Stimulated activated CD8-positive, alpha-beta memory T cell treated with anti-CD3 and anti-CD28 coated beads, Interleukin-12 subunit alpha, Interleukin-12 subunit beta, amount 100 ng/mL, for 4 hours (primary cell): ENCODE data around the gene GREM1.

ENCODE experiments used
- DNase-seq: peaks from one replicate; pipeline ENCODE4 v3.0.0-alpha.2; 2020; ENCODE audit warnings: low read depth

The GREM1 gene

DNA sequence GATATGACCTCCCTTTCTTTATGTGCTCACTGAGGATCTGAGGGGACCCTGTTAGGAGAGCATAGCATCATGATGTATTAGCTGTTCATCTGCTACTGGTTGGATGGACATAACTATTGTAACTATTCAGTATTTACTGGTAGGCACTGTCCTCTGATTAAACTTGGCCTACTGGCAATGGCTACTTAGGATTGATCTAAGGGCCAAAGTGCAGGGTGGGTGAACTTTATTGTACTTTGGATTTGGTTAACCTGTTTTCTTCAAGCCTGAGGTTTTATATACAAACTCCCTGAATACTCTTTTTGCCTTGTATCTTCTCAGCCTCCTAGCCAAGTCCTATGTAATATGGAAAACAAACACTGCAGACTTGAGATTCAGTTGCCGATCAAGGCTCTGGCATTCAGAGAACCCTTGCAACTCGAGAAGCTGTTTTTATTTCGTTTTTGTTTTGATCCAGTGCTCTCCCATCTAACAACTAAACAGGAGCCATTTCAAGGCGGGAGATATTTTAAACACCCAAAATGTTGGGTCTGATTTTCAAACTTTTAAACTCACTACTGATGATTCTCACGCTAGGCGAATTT lies 14.9 kb downstream of the GREM1 start:
- DNase-seq: no peak

GRCh38 chr15:32733281-32733680 lies 15.5 kb downstream of the GREM1 start:
- no peak for DNase-seq

DNA sequence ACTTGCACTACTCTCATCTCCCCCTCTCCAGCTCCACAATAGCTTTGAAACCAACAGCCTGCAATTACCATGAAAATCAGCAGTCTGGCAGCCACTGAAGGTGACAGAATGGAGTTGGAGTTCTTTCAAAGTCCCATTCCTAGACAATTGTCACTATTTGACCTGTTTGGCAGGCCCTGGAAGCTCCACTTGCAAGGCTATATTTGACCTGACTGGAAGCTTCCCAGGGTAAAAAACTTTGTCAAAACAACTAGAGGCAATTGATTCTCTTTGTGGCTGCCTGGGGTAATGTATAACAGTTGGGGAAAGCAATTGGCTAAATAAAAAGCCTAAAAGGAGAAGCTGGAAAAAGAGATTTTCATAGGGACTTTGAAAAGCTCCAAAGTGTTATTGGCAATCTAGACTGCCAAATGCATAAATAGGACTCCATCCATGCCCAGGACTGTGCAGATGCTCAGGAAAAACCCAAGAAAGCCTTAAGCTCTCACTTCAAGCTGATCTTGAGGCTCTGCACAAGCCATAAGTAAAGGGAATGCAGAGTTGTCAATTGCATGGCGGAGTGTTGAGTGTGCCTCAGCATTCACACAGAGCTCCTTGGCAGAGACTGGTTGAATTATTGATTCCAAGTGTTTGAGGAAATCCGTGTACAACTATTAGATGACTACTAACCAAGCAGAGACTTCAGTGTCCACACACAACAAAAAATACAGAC lies 18.3 kb downstream of the GREM1 start:
- no peak for DNase-seq

- DNase-seq: no peak
Observed at GRCh38 chr15:32736701-32737061, 18.9 kb downstream of the GREM1 start.

DNA sequence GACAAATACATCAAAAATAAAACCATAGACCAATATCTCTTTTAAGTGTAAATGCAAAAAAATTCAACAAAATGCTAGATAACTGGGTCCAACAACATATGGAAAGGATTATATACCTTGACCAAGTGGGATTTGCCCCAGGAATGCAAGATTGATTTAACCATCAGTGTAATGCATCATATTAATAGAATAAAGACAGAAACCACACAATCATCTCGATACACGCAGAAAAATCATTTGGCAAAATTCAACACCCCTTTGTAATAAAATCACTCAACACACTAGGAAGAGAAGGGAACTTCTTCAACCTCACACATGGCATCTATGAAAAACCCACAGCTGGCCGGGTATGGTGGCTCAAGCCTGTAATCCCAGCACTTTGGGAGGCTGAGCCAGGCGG lies 19.5 kb downstream of the GREM1 start:
- no peak for DNase-seq

DNA sequence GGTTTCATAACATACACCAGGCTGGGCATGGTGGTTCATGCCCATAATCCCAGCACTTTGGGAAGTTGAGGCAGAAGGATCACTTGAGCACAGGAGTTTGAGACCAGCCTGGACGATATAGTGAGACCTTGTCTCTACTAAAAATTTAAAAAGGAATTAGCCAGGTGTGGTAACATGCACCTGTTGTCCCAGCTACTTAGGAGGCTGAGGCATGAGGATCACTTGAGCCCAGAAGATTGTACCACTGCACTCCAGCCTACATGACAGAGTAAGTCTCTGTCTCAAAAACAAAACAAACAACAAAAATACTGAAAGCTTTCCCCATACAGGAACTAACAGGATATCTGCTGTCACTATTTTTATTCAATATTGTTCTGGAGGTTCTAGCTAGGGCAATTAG lies 20.9 kb downstream of the GREM1 start:
- DNase-seq: no peak

DNA sequence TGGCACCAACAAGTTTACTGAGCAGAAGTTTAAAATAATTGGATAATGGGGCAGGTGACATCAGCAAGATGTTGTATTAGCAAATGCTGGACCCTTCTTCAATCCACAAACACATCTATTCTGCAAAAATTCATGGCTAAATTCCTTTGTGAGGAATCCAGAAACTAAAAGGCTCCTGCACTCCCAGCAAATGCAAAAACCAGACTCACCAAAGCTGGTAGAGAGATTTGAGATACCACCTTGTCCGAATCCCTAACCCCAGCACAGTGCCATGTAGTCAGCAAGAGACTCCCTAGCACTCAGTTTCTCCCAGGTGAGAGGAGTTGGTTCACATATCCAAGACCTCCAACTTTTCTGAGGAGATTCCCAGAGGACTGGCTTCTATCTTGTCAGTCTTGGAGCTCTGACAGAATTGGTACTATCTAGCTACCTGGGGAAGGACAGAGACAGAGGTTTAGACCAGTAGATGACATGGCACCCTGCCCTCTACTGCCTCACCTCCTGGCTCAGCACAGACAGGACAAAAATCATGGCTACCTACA lies 21.8 kb downstream of the GREM1 start:
- DNase-seq: no peak

DNA sequence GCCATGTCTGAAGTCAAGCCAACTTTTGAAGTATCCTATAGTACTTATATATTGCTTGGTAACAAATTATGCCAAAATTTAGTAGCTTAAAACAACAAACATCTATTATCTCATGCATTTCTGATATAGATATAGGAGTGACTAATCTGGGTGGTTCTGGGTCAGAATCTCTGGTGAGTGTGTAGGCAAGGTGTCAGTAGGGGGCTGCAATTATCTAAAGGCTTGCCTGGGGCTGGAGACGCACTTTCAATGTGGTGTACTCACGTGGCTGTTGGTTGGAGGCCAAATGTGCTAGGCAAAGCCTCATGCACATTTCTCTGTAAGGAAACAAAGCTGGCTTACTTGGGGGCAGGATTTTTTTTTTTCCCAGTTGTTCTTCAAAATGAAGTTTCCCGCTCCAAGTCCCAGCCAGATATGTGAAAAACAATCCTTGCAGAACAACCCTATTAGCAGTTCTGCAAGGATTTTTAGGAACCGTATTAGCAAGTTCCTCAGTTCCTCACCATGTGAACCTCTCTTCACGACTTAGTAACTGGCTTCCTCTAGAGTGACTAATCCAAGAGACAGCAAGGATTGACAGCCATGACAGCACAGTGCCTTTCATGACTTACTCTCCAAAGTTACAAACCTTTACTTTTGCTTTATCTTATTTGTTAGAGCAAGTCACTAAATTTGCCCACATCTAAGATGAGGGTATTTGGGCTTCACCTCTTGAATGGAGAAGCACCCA lies 25.8 kb downstream of the GREM1 start:
- no peak for DNase-seq

GRCh38 chr15:32746116-32746857 lies 28.5 kb downstream of the GREM1 start:
- DNase-seq: no peak

- DNase-seq: no peak
Observed at GRCh38 chr15:32747921-32748342, 30.1 kb downstream of the GREM1 start.

DNA sequence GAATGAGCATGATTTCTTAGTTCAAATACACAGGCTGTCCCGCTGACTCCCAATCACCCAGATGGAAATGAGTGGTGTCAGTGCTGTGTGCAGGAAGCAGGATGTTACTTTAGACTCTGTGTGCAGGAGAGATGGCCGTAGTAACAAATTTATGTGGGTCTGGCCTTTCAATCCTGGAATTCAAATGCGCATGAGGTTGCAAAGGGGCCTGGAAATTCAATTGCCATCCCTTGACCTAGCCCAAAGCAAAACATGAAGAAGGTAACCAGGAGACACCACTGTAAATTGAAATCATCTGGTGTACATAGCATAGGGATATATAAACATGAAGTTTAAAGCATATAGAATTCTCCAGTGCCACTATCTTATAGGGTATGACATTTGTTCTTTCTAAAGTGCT lies 33.2 kb downstream of the GREM1 start:
- no peak for DNase-seq

DNA sequence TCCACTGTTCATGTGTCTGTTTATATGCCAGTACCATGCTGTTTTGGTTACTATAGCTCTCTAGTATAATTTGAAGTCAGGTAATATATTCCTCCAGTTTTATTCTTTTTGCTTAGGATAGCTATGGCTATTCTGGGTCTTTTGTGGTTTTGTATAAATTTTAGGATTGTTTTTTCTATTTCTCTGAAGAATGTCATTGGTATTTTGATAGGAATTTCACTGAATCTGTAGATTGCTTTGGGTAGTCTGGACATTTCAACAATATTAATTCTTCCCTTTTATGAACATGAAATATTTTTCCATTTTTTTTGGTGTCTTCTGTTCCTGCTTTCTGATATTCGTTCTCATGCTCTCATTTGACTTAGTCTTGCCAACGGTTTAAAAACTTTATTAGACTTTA lies 39.6 kb downstream of the GREM1 start:
- DNase-seq: no peak

DNA sequence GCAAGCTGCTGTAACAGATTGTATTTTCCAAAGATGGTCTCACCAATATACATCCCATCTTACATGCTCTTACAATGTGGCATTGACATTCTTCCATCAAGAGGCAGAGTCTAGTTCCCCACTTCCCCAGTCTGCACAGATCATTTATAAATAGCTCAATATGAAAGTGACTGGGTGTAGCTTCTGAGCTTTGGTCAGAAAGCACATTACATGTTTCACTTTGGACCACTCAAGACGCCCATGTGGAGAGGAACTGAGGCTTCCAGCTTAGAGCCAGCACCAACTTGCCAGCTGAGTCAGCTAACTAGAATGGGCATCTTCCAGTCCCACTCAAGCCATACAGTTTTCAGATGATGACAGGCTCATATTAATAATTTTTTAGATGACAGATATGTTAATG lies 45.5 kb downstream of the GREM1 start:
- DNase-seq: no peak

DNA sequence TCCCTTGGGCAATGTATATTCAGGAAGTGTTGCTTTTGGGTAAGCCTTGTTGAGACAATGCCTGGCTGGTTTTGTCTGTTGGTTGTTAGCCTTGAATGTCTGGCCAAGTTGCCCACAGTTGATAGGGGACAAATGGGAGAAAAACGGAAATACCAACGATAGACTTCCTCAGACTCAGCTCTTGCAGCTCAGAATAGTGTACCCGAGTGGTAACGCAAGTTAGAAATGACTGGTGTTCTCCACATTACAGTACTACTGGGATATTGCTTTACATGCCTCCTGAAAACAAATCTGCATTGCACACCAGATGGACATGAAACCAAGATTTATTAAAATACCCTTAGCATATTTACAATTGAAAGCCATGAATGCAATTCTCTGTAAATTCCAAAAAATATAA lies 47.4 kb downstream of the GREM1 start:
- no peak for DNase-seq

DNA sequence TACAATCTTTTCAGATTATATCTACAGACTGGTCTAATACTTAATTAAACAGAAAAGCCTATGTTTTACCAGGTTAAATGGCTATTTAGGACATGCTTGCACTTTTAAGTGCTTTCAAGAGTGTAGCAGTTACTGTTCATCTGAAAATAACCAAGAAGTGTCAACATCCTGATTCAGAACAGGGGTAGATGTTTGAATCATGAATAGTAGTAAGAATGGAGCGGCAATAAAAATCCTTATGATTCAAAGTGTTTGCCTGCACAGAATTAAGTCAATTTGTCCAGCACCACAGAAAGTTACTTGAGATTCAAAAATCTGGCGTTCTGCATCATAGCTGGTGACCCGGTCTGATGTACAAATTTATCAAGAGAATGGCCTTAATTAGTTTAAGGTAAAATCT lies 48.3 kb downstream of the GREM1 start:
- no peak for DNase-seq

- no peak for DNase-seq
Observed at GRCh38 chr15:32767236-32767635, 49.4 kb downstream of the GREM1 start.

- DNase-seq: no peak
Observed at GRCh38 chr15:32774022-32774421, 56.2 kb downstream of the GREM1 start.

DNA sequence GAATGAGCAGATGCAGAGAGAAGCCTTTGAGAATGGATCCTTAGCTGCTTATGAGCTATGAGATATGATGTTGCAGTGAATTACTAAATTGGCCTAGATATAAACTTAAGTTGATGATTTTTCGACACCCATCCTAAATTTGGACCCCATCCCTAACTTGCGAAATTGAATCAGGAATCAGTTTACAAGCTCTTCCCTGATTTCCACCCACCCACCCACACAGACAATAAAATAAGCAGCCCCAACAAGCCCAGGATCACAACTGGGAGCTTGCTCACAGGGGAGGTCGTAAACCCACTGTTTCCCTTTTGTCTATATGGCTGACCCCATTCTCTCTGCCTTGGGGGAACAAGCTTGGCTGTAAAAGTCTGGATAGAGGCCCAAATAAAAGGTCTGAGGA lies 57.3 kb downstream of the GREM1 start:
- no peak for DNase-seq

DNA sequence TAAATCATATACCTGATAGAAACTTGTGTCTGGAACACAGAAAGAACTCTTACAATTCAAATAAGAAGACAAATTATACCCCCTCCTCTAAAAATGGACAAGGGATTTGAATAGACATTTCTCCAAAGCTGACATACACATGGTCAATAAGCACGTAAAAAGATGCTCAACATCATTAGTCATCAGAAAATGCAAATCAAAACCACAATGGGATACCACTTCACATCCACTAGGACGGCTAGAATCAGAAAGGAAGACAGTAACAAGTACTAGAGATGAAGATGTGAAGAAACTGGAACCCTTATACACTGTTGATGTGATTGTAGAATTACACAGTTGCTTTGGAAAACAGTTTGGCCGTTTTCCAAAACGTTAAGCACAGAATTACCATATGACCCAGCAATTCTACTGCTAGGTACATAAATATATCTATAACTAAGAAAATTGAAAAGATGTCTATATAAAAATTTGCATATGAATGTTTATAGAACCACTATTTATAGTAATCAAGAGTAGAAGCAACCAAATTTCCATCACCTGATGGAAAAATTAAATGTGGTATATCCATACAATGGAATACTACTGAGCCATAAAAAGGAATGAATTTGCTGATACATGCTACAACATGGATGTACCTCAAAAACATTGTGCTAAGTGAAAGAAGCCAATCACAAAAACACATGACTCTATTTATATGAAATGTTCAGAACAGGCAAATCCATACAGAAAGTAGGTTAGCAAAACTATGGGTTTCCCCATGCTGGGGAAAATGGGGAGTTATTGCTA lies 60.8 kb downstream of the GREM1 start:
- DNase-seq: no peak

DNA sequence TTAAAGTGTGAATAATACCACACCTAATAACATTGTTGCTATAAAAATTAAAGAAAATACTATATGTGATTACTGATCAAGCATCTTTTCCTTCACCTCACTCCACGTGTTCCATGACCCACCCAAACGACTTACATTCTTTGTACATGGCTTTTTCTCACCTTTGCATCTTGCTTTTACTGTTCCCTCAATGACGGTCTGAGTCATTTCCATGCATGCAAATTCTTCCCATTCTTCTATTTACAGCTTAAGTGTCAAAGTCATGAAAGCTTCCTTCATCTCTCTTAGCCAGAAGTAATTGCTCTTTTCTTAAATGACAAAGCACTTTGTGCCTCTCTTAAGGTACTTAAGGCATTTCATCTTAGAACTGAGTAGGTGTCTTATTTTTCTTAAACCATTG lies 64.0 kb downstream of the GREM1 start:
- no peak for DNase-seq

GRCh38 chr15:32784581-32784980 lies 66.8 kb downstream of the GREM1 start:
- no peak for DNase-seq

DNA sequence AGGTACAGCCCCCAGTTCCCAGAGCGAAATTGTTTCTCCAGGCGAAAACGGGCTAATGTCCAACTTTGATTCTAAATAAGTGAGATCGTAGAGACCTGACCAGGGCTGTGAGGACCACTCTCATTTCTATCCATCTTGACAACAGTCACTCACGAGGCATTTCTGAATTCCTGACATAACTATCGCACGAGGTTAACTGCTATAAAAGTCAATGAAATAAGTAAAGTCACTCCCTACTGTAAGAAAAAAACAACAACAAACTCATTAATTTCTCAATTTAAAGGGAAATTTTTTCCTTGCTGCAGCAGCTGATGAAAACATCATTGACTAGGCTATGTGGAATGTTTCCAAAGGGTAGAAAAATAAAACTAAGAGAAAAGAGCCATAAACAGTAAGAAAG lies 69.1 kb downstream of the GREM1 start:
- no peak for DNase-seq
